ENCODE data around the gene NMT1.

GRCh38 chr17:45013021-45013997 lies 47.8 kb upstream of the NMT1 start:
- TF ChIP-seq ZNF768 (tag by site-specific recombination; IDR thresholded peaks at IDR 0.05) = peak; percentile 79; the same call in 1 of the 2 replicates
- TF ChIP-seq KLF17 (tag by site-specific recombination; IDR thresholded peaks at IDR 0.05) = 0 out of 2 replicates have a peak, but pooled peaks have one; percentile 13
- no peak for TF ChIP-seq ZNF274 (IDR thresholded peaks at IDR 0.05; ENCODE audit: low read length)
- no peak for TF ChIP-seq ZNF274 (tag by site-specific recombination; IDR thresholded peaks at IDR 0.05; ENCODE audit: borderline replicate concordance)
- TF ChIP-seq CTCF (tag by site-specific recombination; IDR thresholded peaks at IDR 0.05) = no peak
- no peak for TF ChIP-seq REST (tag by site-specific recombination; IDR thresholded peaks at IDR 0.05)
- TF ChIP-seq ZBTB49 (tag by site-specific recombination; IDR thresholded peaks at IDR 0.05; ENCODE audit: low read depth) = no peak
- no peak for TF ChIP-seq PBX3 (CRISPR knock-in tag; IDR thresholded peaks at IDR 0.05)
- TF ChIP-seq ZNF292 (tag by site-specific recombination; IDR thresholded peaks at IDR 0.05; ENCODE audit: borderline replicate concordance, low read depth) = no peak
- no peak for TF ChIP-seq ZNF530 (tag by site-specific recombination; IDR thresholded peaks at IDR 0.05; ENCODE audit: low read depth)
- TF ChIP-seq GLIS1 (tag by site-specific recombination; IDR thresholded peaks at IDR 0.05) = peak; percentile 29
- no peak for TF ChIP-seq ZNF354C (tag by site-specific recombination; IDR thresholded peaks at IDR 0.05; ENCODE audit: borderline replicate concordance, low read depth)

Data from HEK293 (cell line).